ENCODE measurements around the gene TWNK. TPM values are rescaled to one million over a fixed set of nuclear protein-coding genes. Genes with fewer than 3 reads are reported as not detected.

Gene TWNK
- 6.5 and 12.0 TPM in 2 replicates for total RNA-seq

GRCh38 chr10:100986952-100987684 is at the start of gene TWNK, which contains the start of gene MRPL43:
Gene TWNK, plus strand, starts transcription at chr10:100987543. Its CDS starts 668 bp downstream, at chr10:100988211.
Gene MRPL43, minus strand, starts transcription at chr10:100987497. Its CDS starts 54 bp downstream, at chr10:100987443.

GRCh38 chr10:100969187-100970075 is 17.9 kb upstream of the TWNK start, which contains the start of gene SEMA4G:
Gene SEMA4G, plus strand, starts transcription at chr10:100969504. Its CDS starts 3,409 bp downstream, at chr10:100972913.

GRCh38 chr10:100999742-101000126 is 12.4 kb downstream of the TWNK start, which contains the start of gene LZTS2:
Gene LZTS2, plus strand, starts transcription at chr10:100999808. Its CDS starts 2,731 bp downstream, at chr10:101002539.

GRCh38 chr10:101031128-101031795 is 43.9 kb downstream of the TWNK start, which contains the start of the genes PDZD7 and SFXN3:
Gene PDZD7, minus strand, starts transcription at chr10:101031129. Its CDS starts 910 bp downstream, at chr10:101030219.
Gene SFXN3, plus strand, starts transcription at chr10:101031234. Its CDS starts 3,461 bp downstream, at chr10:101034695.

Other genes with a start within 250 kb of the TWNK start
- not detected in 2 replicates for gene PAX2, start 242.0 kb upstream of the TWNK start, total RNA-seq
- 6.9 and 9.9 TPM in 2 replicates for gene SLF2, start 74.6 kb upstream of the TWNK start, total RNA-seq
- 0.81 and 4.2 TPM in 2 replicates for gene SEMA4G, start 18.0 kb upstream of the TWNK start, total RNA-seq
- 75.7 and 78.3 TPM in 2 replicates for gene MRPL43, start within 50 bp of the TWNK start, total RNA-seq
- 70.3 and 89.7 TPM in 2 replicates for gene LZTS2, start 12.3 kb downstream of the TWNK start, total RNA-seq
- 0.54 and 1.3 TPM in 2 replicates for gene PDZD7, start 43.6 kb downstream of the TWNK start, total RNA-seq
- gene SFXN3, start 43.7 kb downstream of the TWNK start, total RNA-seq = 38.3 and 42.1 TPM in 2 replicates
- gene KAZALD1, start 74.4 kb downstream of the TWNK start, total RNA-seq = 21.2 and 57.8 TPM in 2 replicates
- gene TLX1, start 143.8 kb downstream of the TWNK start, total RNA-seq = not detected in 2 replicates
- under 0.01 TPM in 1 of 2 replicates, not detected in the other for gene LBX1, start 241.9 kb downstream of the TWNK start, total RNA-seq